ENCODE measurements around the gene FKBP3. TPM values are rescaled to one million over a fixed set of nuclear protein-coding genes. Genes with fewer than 3 reads are reported as not detected.

FKBP3 gene
- polyA plus RNA-seq, 1 donor (not counting 4 experiments of a cell fraction or from before 2014, with no cell fraction given): 98.8 TPM

GRCh38 chr14:45133683-45134050, 614 bp downstream of the FKBP3 start:
- peak overlapping the region; percentile 91 for H3K4me2 ChIP-seq (ENCODE audit: control insufficient read depth, extremely low read depth, insufficient read depth, low read depth, low read length)
- H3K79me2 ChIP-seq (ENCODE audit: control insufficient read depth, insufficient read depth, low read length): peaks cover 50% of the 10 kb centered on the region
- H3K9me3 ChIP-seq (ENCODE audit: control insufficient read depth, low read depth, low read length): no peaks in the 10 kb centered on the region
- peak overlapping the region; percentile 98 for H2AFZ ChIP-seq (ENCODE audit: control insufficient read depth, low read length)
- TF ChIP-seq CTCF (optimal IDR thresholded peaks at IDR 0.05 in 1 of 3, IDR thresholded peaks at IDR 0.05 in 1 of 3, conservative IDR thresholded peaks at IDR 0.05 in 1 of 3; ENCODE audit: extremely low read depth in 1 of 3, insufficient read depth in 2 of 3, low read length in 3 of 3) (no peak), EZH2 (IDR thresholded peaks at IDR 0.05; ENCODE audit: low read length) (no peak)
- H3K36me3 ChIP-seq (ENCODE audit: control insufficient read depth in 2 of 2, extremely low read depth in 1 of 2, insufficient read depth in 2 of 2, low read length in 2 of 2): no peaks in the 10 kb centered on the region
- no peak for DNase-seq (ENCODE audit: low read depth, low spot score)
- H3K4me3 ChIP-seq (ENCODE audit: control insufficient read depth in 2 of 3, extremely low read depth in 1 of 3, insufficient read depth in 2 of 3, low read depth in 1 of 3, low read length in 3 of 3): peak overlapping the region; percentile 87 to 99 (median 95)
- peak overlapping the region; percentile 88 for H3K27ac ChIP-seq (ENCODE audit: control insufficient read depth, insufficient read depth, low read length)
- FAIRE-seq: no peak
- H4K20me1 ChIP-seq (ENCODE audit: control insufficient read depth, extremely low read depth, insufficient read depth, low read length): no peaks in the 10 kb centered on the region
- no peaks in the 10 kb centered on the region for H3K27me3 ChIP-seq (ENCODE audit: control insufficient read depth, extremely low read depth, insufficient read depth, low read length)
- dilution Hi-C loops (cut with MboI; ENCODE audit: extremely low pct_ligation_motif_present, low sequenced_read_pairs): no loop called here
- H3K4me1 ChIP-seq (ENCODE audit: control insufficient read depth, extremely low read depth, insufficient read depth, low read length): peaks cover 19% of the 10 kb centered on the region
- H3K9me1 ChIP-seq (ENCODE audit: control insufficient read depth, extremely low read depth, insufficient read depth, low read length): no peaks in the 10 kb centered on the region
- peak overlapping the region; percentile 96 for H3K9ac ChIP-seq (ENCODE audit: control insufficient read depth, extremely low read depth, insufficient read depth, low read length)

GRCh38 chr14:45128963-45129629, 5.2 kb downstream of the FKBP3 start:
- no peak for FAIRE-seq
- TF ChIP-seq EZH2 (IDR thresholded peaks at IDR 0.05; ENCODE audit: low read length): no peak
- TF ChIP-seq CTCF (optimal IDR thresholded peaks at IDR 0.05 in 1 of 3, IDR thresholded peaks at IDR 0.05 in 1 of 3, conservative IDR thresholded peaks at IDR 0.05 in 1 of 3; ENCODE audit: extremely low read depth in 1 of 3, insufficient read depth in 2 of 3, low read length in 3 of 3): no peak
- Histone ChIP-seq H3K9me1 (ENCODE audit: control insufficient read depth, extremely low read depth, insufficient read depth, low read length) (no peaks in the 10 kb centered on the region), H4K20me1 (ENCODE audit: control insufficient read depth, extremely low read depth, insufficient read depth, low read length) (no peaks in the 10 kb centered on the region), H3K27ac (ENCODE audit: control insufficient read depth, insufficient read depth, low read length) (no peak overlapping the region), H3K36me3 (ENCODE audit: control insufficient read depth in 2 of 2, extremely low read depth in 1 of 2, insufficient read depth in 2 of 2, low read length in 2 of 2) (peaks cover 0 to 7% of the 10 kb centered on the region in 2 experiments), H2AFZ (ENCODE audit: control insufficient read depth, low read length) (no peak overlapping the region), H3K4me3 (ENCODE audit: control insufficient read depth in 2 of 3, extremely low read depth in 1 of 3, insufficient read depth in 2 of 3, low read depth in 1 of 3, low read length in 3 of 3) (no peak overlapping the region), H3K79me2 (ENCODE audit: control insufficient read depth, insufficient read depth, low read length) (peaks cover 27% of the 10 kb centered on the region), H3K27me3 (ENCODE audit: control insufficient read depth, extremely low read depth, insufficient read depth, low read length) (no peaks in the 10 kb centered on the region), H3K4me2 (ENCODE audit: control insufficient read depth, extremely low read depth, insufficient read depth, low read depth, low read length) (no peak overlapping the region), H3K4me1 (ENCODE audit: control insufficient read depth, extremely low read depth, insufficient read depth, low read length) (peaks cover 3% of the 10 kb centered on the region), H3K9me3 (ENCODE audit: control insufficient read depth, low read depth, low read length) (no peaks in the 10 kb centered on the region), H3K9ac (ENCODE audit: control insufficient read depth, extremely low read depth, insufficient read depth, low read length) (no peak overlapping the region)
- no peak for DNase-seq (ENCODE audit: low read depth, low spot score)
- dilution Hi-C loops (cut with MboI; ENCODE audit: extremely low pct_ligation_motif_present, low sequenced_read_pairs): no loop called here

Measured in keratinocyte (primary cell).